Activated T-helper 2 cell treated with anti-CD3 and anti-CD28 coated beads, Interferon-gamma antibody, Interleukin-2, Interleukin-4, amounts not matched to agents 10 μg/mL and 5 μg/mL and 100 μg/mL, durations not matched to agents 14 hours and 24 hours and 36 hours (primary cell): ENCODE measurements around the gene FAM131C. TPM values are rescaled to one million over a fixed set of nuclear protein-coding genes. Genes with fewer than 3 reads are reported as not detected.
A peak's percentile ranks its signal among the peaks of the same experiment; 100 is the strongest.

Source experiments
- DNase-seq: peaks from one replicate; pipeline ENCODE4 v3.0.0; 2021; ENCODE audit warnings: low spot score
- H3K27ac Mint-ChIP-seq: one replicate; pipeline ENCODE4 v1.8.0; 2021; ENCODE audit warnings: mixed read lengths
- H3K27me3 Mint-ChIP-seq: one replicate; pipeline ENCODE4 v1.8.0; 2021; ENCODE audit warnings: low read depth, mixed read lengths
- H3K36me3 Mint-ChIP-seq: one replicate; pipeline ENCODE4 v1.8.0; 2021; ENCODE audit warnings: low read depth, mixed read lengths
- H3K4me1 Mint-ChIP-seq: one replicate; pipeline ENCODE4 v1.8.0; 2021; ENCODE audit warnings: low read depth, mixed read lengths
- H3K4me3 Mint-ChIP-seq: one replicate; pipeline ENCODE4 v1.8.0; 2021; ENCODE audit warnings: low read depth, mild to moderate bottlenecking, moderate library complexity, mixed read lengths
- H3K9me3 Mint-ChIP-seq: one replicate; pipeline ENCODE4 v1.8.0; 2021; ENCODE audit warnings: mixed read lengths
- intact Hi-C: fragments of 100-400 bp; cut with micrococcal nuclease; formaldehyde crosslinking; loops from one replicate; pipeline ENCODE4 v1.15.1; 2023
- total RNA-seq: library from RNA; stranded (reverse); gene quantifications from 2 replicates; pipeline ENCODE4 v1.2.3, GENCODE V29; 2022

The FAM131C gene
- total RNA-seq, 1 donor from 2014 or later: 1.4 TPM

DNA sequence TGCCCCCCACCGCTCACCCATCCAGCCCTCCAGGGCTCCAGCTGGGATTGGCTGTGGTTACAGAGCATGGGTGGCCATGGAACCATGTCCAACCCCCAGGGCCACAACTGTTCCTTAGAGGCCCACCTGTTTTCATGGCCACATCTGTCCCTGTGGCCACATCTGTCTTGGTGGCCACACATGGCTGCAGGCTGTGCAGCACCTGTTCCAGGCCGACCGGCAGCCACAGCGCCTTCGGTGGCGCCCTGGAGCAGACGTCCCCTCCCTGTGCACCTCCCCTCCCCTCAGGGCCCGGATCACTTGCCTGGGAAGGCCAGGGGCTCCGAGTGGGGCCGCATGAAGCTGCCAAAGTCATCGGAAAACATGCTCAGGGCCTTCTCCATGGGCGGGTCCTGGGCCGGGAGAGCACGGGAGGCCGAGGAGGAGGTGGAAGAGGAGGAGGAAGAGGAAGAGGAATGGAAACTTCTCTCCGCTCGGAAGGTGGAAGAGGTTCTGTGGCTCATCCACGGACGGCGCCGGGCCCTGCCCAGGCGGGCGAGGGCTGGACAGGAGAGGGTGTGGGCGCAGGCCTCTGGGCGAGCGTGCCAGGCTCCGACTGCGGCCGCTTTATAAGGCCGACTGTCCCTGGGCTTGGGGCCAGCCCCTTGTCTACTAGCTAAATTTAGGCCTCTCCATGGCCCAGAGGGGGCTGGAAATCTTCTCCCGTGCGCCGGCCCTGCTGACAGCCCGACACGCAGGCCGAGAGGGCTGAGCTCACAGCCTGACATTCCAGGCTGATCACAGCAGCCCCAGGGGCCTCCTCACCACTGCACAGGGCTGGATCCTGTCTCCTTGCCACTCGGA, 55.8 kb downstream of the FAM131C start, which contains the start of gene HSPB7:
Gene HSPB7 (minus strand): TSS at position 583 of the 843 bp plus-strand sequence. CDS start 80 bp downstream, at position 503.
- no peak within 1 kb of the TSS for H3K4me3 Mint-ChIP-seq
- DNase-seq: no peak
- no peak within 1 kb of the TSS for H3K27ac Mint-ChIP-seq
- H3K4me1 Mint-ChIP-seq: peaks cover 2% of the 10 kb centered on the region
- H3K9me3 Mint-ChIP-seq: no peaks in the 10 kb centered on the region
- H3K27me3 Mint-ChIP-seq: peaks cover 2% of the 10 kb centered on the region
- no peaks in the 10 kb centered on the region for H3K36me3 Mint-ChIP-seq
- intact Hi-C loops: no loop called here

GRCh38 chr1:16017076-16017460, 56.4 kb downstream of the FAM131C start:
- intact Hi-C loops: no loop called here

GRCh38 chr1:16015960-16016901, 57.2 kb downstream of the FAM131C start:
- no peaks in the 10 kb centered on the region for H3K36me3 Mint-ChIP-seq
- H3K4me1 Mint-ChIP-seq: peaks cover 6% of the 10 kb centered on the region
- no peak for DNase-seq
- H3K4me3 Mint-ChIP-seq: no peak overlapping the region
- H3K9me3 Mint-ChIP-seq: no peaks in the 10 kb centered on the region
- intact Hi-C loops: no loop called here
- no peak overlapping the region for H3K27ac Mint-ChIP-seq
- H3K27me3 Mint-ChIP-seq: peaks cover 2% of the 10 kb centered on the region

More at GRCh38 chr1:16017076-16017460, 56.4 kb downstream of the FAM131C start:
- no peak for DNase-seq
- Mint-ChIP-seq H3K36me3 (no peaks in the 10 kb centered on the region), H3K27me3 (peaks cover 2% of the 10 kb centered on the region), H3K4me3 (no peak overlapping the region), H3K9me3 (no peaks in the 10 kb centered on the region), H3K4me1 (peaks cover 6% of the 10 kb centered on the region), H3K27ac (no peak overlapping the region)

DNA sequence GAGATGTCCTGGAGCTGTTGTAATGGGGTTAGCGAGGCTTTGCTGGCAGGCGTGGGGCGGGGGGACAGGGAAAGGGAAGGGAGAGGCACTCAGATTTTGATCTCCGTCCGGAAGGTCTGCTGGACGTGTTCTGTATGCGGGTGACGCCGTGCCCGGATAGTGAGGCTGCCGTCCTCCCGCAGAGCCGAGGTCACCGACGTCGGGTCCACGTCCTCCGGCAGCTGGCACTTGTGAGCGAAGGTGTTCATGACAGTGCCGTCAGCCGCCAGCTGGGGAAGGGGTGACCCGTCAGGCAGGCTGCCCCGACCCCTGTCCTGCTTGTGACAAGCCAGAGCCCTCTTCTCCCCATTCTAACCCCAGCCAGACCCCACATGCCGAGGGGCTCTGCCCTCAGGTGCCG, 58.0 kb downstream of the FAM131C start:
- DNase-seq: no peak
- H3K4me1 Mint-ChIP-seq: peaks cover 6% of the 10 kb centered on the region
- H3K27me3 Mint-ChIP-seq: peaks cover 2% of the 10 kb centered on the region
- no peak overlapping the region for H3K4me3 Mint-ChIP-seq
- intact Hi-C loops: no loop called here
- no peak overlapping the region for H3K27ac Mint-ChIP-seq
- no peaks in the 10 kb centered on the region for H3K9me3 Mint-ChIP-seq
- no peaks in the 10 kb centered on the region for H3K36me3 Mint-ChIP-seq

GRCh38 chr1:16014509-16015482, 58.7 kb downstream of the FAM131C start:
- DNase-seq: no peak
- Mint-ChIP-seq H3K27ac (no peak overlapping the region), H3K4me1 (peaks cover 6% of the 10 kb centered on the region)

GRCh38 chr1:16013908-16014258, 59.6 kb downstream of the FAM131C start:
- peaks cover 2% of the 10 kb centered on the region for H3K27me3 Mint-ChIP-seq
- H3K4me1 Mint-ChIP-seq: peaks cover 6% of the 10 kb centered on the region
- H3K4me3 Mint-ChIP-seq: no peak overlapping the region
- no peaks in the 10 kb centered on the region for H3K36me3 Mint-ChIP-seq
- no peak for DNase-seq
- H3K27ac Mint-ChIP-seq: no peak overlapping the region
- no peaks in the 10 kb centered on the region for H3K9me3 Mint-ChIP-seq
- intact Hi-C loops: no loop called here

More at GRCh38 chr1:16014509-16015482, 58.7 kb downstream of the FAM131C start:
- intact Hi-C loops: no loop called here
- Mint-ChIP-seq H3K4me3 (no peak overlapping the region), H3K36me3 (no peaks in the 10 kb centered on the region), H3K27me3 (peaks cover 2% of the 10 kb centered on the region), H3K9me3 (no peaks in the 10 kb centered on the region)

- peaks cover 6% of the 10 kb centered on the region for H3K4me1 Mint-ChIP-seq
- H3K27ac Mint-ChIP-seq: peak overlapping the region; percentile 52
- intact Hi-C loops: no loop called here
- H3K27me3 Mint-ChIP-seq: peaks cover 2% of the 10 kb centered on the region
- H3K36me3 Mint-ChIP-seq: no peaks in the 10 kb centered on the region
- no peak overlapping the region for H3K4me3 Mint-ChIP-seq
- no peaks in the 10 kb centered on the region for H3K9me3 Mint-ChIP-seq
- DNase-seq: peak; percentile 18
These were observed 60.1 kb downstream of the FAM131C start for GRCh38 chr1:16013220-16013907.

- H3K27ac Mint-ChIP-seq: no peak overlapping the region
- peaks cover 2% of the 10 kb centered on the region for H3K27me3 Mint-ChIP-seq
- peaks cover 6% of the 10 kb centered on the region for H3K4me1 Mint-ChIP-seq
- intact Hi-C loops: no loop called here
- H3K9me3 Mint-ChIP-seq: no peaks in the 10 kb centered on the region
- no peak for DNase-seq
- H3K36me3 Mint-ChIP-seq: no peaks in the 10 kb centered on the region
- H3K4me3 Mint-ChIP-seq: no peak overlapping the region
These were observed 60.7 kb downstream of the FAM131C start for GRCh38 chr1:16012590-16013219.

- Mint-ChIP-seq H3K27me3 (peaks cover 2% of the 10 kb centered on the region), H3K9me3 (no peaks in the 10 kb centered on the region), H3K27ac (no peak overlapping the region), H3K4me1 (peaks cover 7% of the 10 kb centered on the region), H3K4me3 (no peak overlapping the region), H3K36me3 (no peaks in the 10 kb centered on the region)
- intact Hi-C loops: no loop called here
- DNase-seq: no peak
These were observed 61.4 kb downstream of the FAM131C start for GRCh38 chr1:16011936-16012589.

DNA sequence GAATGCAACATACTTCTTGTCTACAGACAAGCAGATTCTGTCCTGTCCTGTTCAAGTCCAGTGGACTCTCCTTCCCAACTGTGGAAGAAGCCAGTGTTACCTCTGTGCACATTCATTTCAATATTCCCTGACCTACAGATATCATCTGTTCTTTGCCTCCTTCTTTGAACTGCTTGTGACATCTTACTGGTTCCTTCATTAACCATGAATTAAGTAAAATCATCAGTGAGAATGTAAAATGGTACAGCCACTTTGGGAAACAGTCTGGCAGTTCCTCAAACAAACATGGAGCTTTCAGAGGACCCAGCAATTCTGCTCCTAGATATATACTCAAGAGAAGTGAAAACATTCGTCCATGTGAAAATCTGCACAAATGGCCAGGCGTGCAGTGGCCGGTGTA, 62.6 kb downstream of the FAM131C start:
- Mint-ChIP-seq H3K9me3 (no peaks in the 10 kb centered on the region), H3K36me3 (no peaks in the 10 kb centered on the region), H3K4me1 (peaks cover 15% of the 10 kb centered on the region), H3K27me3 (peaks cover 2% of the 10 kb centered on the region), H3K27ac (no peak overlapping the region), H3K4me3 (no peak overlapping the region)
- DNase-seq: no peak
- intact Hi-C loops: no loop called here

DNA sequence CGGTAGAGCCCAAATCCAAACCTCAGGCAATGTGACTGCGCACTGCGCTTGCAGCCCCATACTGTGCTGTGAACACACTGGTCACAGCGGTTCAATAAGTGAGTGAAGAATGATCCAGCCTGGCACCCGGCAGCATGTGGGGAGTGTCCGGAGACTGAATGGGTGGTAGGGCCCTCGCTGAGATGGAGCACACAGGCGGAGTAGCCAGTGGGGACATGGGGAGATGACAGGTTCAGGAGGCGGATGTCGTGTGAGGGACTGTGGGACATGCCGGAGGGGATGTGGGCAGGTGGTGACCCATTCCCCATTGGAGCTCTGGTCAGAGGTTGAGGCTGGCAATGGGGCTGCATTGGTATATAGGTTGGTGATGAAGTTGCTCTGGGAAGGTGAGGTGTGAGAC, 63.8 kb downstream of the FAM131C start:
- H3K27me3 Mint-ChIP-seq: peaks cover 1% of the 10 kb centered on the region
- H3K4me3 Mint-ChIP-seq: no peak overlapping the region
- H3K36me3 Mint-ChIP-seq: no peaks in the 10 kb centered on the region
- no peak for DNase-seq
- no peak overlapping the region for H3K27ac Mint-ChIP-seq
- intact Hi-C loops: loop anchor here (1.0 to 5.0 kb wide), 3 partner anchors 23 to 217 kb away; no protein-coding TSS in a partner anchor
- H3K9me3 Mint-ChIP-seq: no peaks in the 10 kb centered on the region
- peaks cover 15% of the 10 kb centered on the region for H3K4me1 Mint-ChIP-seq
